HG03565 (cell line): ENCODE data around the gene SELENOF.

Experiments
- ATAC-seq: cut with Tn5 transposase; IDR thresholded peaks from one replicate; pipeline ENCODE4 v1.9.1; 2021; ENCODE audit warnings: mild to moderate bottlenecking, moderate library complexity; ENCODE audit not compliant: unreplicated experiment

SELENOF gene

DNA sequence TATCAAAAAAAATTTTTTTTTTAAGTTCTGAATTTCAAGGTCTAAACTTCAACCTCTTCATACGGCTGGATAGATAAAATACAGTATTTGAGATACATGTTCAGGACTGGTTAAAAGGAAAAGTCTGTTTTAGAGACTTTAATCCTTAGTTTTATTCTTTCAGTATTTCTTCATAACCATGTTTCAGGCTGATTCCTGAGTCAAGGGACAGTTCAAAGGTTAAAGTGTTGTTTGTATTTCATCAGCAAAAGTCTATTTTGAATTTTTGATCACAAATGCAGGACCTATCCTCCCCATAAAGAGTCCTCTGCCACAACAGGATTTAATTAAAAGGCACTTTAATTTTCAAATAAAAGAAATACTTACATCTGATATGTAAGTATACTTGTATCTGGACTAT lies 53.5 kb downstream of the SELENOF start:
- no peak for ATAC-seq

DNA sequence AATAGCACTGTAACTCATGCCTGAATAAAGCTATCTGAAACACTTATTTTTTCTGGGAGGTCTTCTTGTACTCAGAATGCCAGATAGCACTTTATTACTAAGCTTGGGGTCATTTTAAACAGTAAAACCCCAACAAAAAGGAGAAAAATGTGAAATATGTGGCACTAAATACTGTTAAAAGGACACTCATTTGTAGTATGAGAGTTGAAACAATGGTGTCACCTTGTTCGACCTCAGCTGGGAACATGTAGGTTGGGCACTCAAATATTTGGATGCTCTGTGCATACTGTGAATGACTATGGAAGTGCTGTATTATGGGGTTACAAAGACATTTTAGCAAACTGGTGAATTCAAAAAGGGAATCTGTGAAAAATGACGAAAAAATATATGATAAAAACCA lies 53.9 kb downstream of the SELENOF start:
- no peak for ATAC-seq

DNA sequence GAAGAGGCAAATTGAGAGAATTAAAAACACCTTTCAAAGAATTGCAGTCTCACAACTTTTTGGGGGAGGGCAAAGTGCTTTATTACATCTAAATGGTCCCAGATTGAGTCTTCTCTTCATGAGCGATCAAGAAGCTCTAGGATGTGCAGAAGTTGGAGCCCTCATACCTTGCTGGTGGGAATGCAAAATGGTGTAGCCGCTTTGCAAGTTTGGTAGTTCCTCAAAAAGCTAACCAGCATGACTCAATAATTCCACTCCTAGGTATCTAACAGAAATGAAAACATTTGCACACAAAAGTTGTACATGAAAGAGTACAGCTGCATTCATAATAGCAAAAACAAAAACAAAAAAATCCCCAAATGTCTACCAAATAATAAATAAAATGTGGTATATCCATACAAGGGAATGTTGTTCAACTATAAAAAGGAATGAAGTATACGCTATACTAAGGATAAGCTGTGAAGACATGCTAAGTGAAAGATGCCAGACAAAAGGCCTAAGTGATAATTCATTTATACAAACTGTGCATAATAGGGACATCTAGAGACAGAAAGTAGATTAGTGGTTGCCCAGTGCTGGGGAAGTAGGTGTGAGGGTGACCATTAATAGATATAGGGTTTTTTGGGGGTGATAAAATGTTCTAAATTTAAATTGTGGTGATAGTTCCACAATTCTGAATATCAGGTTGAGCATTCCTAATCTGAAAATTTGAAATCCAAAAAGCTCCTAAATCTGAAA lies 55.2 kb downstream of the SELENOF start:
- no peak for ATAC-seq

DNA sequence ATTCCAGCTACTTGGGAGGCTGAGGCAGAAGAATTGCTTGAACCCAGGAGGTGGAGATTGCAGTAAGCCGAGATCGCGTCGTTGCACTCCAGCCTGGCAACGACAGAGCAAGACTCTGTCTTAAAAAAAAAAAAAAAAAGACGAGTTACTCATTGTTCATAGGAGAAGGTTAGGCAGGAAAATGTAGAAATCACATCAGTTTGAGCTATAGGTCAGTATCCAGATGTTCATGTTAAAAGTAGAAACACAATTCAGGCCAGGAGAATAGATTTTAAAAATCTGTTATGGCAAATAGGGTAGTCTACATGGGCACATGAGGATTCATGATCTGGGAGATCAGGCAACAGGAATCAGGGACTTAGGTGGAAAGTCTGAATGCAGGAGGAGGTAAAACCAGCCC lies 57.7 kb downstream of the SELENOF start:
- ATAC-seq: no peak

DNA sequence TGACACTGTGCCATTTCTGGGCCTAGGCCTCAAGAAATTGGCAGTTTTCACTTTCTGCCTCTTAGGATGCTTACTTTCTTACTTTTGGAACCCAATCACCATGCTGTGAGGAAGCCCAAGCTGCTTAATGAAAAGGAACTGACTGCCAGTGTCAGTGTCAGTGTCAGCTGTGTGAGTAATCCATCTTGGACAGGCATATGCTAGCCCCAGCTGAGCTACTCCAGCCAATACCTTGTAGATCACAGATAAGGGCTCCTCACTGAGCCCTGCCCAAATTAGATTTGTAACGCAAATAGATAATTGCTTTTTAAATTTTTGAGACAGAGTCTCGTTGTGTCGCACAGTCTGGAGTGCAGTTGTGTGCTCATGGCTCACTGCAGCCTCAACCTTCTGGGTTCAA lies 59.6 kb downstream of the SELENOF start:
- no peak for ATAC-seq

DNA sequence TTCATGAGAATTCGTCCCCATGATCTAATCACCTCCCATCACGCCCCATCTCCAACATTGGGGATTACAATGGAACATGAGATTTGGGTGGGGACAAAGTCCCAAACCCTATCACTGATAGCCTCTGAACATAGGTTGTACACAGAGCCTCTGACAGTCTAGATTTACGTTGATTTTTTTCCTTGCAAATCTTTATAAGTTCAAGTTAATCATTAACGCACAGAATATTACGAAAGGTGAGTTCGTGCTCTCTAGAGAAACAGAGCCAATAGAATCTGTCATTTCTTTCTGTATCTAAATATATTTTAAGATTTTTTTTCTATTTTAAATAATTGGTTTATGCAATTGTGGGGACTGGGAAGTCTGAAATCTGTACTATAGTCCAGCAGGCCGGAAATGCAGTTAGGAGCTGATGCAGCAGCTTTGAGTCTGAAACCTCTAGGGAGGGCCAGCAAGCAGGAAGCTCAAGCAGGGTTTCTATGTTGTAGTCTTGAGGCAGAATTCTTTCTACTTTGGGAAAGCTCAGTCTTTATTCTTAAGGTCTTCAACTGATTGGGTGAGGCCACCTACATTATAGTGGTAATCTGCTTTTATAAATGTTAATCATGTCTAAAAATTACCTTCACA lies 61.0 kb downstream of the SELENOF start:
- no peak for ATAC-seq

DNA sequence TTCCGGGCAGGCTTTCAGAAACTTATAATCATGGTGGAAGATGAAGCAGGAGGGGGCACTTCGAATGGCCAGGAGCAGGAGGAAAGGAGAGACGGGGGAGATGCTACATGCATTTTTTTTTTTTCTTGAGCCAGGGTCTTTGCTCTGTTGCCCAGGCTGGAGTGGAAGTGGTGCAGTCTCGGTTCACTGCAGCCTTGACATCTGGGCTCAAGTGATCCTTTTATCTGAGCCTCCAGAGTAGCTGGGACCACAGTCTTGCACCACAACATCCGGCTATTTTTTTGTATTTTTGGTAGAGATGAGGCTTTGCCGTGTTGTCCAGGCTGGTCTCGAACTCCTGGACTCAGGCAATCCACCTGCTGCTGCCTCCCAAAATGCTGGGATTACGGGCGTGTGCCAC lies 61.6 kb downstream of the SELENOF start:
- ATAC-seq: no peak

DNA sequence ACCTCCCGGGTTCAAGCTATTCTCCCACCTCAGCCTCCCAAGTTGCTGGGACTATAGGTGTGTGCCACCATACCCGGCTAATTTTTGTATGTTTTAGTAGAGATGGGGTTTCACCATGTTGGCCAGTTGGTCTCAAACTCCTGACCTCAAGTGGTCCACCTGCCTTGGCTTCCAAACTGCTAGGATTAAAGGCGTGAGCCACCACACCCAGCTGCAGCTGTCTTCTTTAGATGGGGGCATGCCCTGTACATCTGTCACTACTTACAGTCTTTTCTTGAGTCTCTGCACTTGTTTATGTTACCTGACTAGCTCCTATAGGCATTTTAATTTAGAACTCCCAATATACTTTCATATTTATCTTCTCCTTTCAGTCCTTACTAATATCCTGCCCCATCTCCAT lies 64.2 kb downstream of the SELENOF start:
- no peak for ATAC-seq

DNA sequence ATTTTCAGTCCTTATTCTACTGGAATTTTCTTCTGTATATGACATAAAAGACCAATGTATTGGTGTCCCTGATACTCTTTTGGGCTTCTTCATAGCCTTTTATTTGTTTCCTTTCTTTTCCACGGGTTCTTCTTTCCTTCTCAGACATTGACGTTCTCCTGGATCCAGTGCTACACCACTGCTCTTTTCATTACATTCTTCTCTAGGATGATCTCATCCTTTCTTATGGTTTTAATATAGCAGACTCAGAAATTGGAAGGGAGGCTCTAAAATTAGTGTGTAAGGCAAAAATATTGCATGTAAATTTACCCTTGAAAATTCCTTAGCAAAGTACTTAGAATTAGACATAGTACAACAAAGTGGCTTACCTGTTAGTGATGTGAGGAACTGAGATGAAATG lies 65.3 kb downstream of the SELENOF start:
- ATAC-seq: no peak

DNA sequence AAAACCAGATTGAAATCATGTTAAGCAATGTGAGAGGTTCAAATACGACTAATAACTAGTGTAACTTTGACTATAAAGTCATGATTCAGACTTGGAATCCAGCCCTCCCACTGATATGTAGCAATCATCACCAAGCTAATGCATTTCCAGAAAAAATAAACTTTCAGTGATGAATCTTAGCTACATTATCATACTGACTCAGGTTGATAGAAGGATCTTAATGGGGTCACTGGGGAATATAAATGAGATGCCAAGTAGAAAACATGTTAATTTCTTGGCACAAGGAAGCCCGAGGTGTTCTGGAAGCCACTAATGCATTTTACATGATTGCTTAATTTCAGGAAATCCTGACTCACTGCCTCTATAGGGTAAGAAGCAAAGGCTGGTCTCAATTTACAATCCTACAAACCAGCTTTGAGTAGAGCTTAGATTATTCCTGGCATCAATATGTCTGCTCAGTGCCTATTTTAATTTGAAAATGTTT lies 67.7 kb downstream of the SELENOF start:
- no peak for ATAC-seq

DNA sequence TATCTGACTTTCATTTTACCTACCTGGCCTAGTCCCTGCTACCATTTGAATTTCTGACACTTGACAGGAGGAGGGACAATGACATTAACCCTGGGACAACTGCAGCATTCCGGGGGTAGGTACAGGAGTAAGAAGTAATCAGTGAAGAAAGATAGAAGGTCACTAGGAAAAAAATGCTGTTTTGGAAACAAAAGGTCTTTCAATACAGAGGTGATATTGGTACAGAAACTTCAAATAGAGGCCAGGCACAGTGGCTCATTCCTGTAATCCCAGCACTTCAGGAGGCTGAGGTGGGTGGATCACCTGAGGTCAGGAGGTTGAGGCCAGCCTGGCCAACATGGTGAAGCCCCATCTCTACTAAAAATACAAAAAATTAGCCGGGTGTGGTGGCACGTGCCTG lies 68.4 kb downstream of the SELENOF start:
- no peak for ATAC-seq

DNA sequence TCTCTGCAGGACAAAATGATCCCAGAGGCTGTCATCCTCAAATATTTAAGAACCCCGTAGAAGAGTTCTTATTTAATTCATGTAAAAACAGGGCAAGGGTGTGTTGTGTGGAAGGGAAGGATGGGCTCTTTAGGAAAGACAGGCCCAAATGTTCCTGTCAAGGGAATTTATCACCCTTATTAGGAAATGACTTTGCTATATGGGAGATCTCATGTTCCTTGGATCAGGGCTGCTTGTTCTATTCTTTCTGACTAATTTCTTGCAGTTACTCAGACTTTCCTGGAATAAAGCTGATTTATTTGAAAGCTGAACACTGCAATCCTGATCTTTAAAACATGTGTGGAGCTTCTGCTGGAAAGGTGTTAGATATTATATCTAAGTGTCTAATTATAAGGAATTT lies 72.8 kb downstream of the SELENOF start:
- no peak for ATAC-seq

DNA sequence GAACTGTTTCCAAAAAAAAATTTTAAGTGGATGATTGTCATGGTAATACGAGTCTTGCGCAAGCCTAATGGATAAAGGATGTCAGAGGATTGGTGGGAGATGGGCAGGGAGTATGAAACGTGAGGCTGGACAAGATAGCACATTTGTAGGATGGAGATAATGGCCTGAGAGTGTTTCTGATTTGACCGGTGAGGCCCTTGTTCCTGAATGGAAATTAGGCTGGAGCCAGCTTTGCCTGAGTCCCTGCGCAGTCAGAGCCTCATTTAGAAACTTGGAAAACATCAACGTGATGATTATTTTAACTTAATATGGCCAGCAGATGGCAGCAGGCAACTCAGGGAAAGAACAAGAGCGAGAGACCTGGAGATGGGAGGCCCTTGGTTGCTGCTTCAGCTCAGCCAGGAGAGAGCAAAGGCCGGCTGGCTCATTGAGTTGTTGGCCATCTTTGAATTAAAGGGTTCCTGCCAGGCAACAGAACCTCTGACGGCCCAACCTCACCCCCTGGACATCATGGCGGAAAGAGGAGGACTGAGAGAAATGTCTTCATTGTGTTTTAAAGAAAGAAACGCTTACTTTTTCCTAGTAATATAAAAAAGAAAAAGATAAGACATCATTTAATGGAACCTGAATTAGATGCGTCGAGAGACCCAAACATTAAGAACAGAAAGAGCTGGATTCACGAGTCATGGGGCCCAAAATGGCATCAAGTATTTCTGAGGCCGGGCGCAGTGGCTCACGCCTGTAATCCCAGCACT lies 80.3 kb downstream of the SELENOF start:
- ATAC-seq: peak; percentile 67

DNA sequence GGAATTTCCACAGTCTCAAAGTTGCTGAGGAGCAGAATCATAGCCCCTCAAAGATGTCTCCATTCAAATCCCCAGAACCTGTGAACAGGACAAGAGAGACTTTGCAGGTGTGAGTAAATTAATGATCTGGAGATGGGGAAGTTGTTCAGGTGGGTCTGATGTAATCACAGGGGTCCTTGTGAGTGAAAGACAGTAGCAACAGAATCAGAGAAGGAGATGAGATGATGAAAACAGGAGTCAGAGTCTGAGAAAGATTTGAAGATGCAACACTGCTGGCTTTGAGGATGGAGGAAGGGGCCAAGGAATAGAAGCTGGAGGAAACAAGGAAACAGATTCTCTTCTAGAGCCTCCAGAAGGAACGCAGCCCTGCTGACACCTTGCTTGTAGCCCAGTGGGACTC lies 81.5 kb downstream of the SELENOF start:
- ATAC-seq: no peak

DNA sequence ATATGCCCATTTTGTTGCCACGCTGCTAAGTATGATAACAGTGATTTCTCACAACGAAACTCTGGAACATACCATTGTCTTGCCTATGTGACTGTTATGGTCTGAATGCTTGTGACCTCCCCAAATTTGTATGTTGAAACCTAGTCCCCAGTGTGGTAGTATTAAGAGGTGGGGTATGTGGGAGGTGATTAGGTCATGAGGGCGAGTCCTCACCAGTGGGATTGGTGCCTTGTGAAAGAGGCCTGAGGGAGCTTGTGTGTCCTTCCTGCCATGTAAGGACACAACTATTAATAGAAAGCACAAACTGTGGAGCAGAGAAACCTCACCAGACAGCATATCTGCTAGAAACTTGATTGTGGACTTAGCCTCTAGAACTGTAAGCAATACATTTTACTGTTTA lies 84.6 kb downstream of the SELENOF start:
- ATAC-seq: no peak

DNA sequence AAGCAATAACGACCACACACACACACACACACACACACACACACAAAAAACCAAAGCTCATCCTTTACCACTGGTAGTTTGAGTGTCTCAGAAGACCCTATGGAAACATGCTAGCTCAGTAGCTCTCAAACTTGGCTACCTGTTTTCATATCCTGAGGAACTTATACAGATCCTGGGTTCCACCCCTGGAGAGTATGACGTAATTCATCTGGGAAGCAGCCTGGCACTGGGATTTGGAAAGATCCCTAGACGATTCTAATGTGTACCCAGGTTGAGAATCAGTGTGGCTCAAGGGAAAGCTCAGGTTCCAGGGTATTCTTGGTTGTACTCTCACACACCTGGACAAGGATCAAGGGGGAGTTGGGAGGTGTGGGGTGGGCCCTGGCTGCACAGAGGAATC lies 85.9 kb downstream of the SELENOF start:
- ATAC-seq: no peak

DNA sequence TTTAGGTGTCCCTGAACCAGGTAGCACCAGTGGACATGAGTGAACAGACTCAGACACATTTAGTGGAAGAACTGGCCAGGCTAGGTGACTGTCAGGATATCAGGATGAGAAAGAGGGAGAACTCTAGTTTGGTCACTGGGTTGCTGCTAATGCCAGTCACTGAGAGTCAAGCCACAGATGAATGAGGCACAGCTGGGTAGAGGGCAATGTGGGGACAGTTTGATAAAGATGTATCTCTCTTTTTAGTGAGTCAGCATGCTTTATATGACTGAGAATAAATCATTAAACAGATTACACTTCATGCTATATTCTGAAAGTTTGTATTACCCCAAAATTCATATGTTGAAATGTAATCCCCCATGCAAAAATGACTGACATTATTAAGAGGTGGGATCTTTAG lies 87.1 kb downstream of the SELENOF start:
- ATAC-seq: no peak

DNA sequence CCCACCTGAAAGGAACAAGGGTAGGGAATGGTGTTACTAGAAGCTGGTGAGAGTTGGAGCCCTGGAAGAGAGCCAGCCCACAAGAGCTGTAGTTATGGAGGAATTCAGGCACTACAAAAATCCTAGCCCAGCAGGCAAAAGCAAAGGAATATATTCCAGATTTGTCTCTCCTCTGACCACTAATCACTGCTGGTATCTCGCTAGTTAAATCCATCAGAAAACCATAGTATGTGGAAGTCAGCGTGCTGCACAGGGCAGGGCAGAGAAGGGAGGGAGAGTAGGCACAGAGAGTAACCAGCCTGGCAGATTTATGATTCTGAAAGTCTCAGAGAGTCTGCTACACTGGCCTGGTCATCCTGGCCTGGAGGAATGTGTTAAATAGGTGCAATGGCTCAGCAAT lies 88.6 kb downstream of the SELENOF start:
- ATAC-seq: no peak

DNA sequence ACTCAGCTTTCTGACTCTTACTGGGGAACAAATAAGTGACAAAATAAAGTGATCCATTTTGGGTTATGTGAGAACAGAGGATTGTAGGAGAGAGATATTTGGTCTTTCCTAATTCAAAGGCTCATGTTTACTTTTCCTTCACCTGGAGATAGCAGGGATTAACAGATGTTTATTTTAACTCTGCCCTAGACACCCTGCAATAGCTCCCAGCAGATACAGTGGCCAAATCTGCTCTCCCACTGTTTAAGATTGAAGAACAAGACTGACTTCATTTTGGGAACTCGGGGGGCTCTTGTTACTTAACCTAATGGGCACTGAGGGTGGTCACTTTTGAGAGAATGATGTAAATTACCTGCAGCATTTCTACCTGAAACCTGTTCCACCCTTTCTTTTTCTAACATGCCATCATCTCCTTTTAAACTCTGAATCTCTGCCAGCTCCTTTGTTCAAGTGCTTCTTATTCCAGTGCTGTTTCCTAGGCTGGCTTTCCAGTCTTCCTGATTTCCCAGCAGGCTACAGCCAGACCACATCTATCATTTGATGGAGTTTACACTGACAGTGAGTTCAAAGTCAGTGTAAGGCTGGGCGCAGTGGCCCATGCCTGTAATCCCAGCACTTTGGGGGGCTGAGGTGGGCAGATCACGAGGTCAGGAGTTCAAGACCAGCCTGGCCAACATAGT lies 90.0 kb downstream of the SELENOF start:
- no peak for ATAC-seq

DNA sequence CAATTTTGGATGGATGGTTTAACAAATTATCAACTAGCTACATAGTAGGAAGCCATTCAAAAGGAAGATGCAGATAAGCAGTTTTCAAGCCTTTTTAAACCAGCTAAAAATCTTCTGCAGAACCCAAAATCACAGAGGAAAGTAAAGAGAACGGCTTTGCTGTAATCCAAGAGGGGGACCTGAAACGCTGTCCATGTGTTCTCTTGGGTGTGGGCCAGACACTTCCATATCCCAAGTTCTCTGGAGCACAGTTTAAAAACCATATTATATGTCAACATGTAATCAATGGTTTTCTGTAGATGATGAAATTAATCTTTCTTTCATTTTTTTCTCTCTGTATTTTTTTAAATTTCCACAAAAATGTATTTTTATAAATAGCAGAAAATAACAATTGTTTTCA lies 90.5 kb downstream of the SELENOF start:
- ATAC-seq: no peak

DNA sequence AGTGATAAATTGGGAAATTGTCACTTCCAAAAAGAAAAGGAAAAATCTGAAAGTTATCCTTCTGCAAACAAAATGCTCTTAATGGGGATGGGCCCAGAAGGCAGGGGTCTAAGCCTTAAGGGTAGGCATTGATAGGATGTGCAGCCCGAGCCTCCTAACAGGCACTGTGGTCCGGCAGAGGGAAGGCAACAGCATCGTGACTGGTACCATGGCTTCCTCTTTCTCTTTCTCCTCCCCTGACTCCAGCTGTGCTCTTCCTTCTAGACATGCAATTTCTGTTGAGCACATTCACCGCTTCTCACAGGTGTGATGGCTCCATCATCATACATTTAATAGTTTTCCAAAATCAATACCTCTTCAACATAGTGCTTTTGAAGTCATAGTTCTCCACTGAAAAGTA lies 91.5 kb downstream of the SELENOF start:
- no peak for ATAC-seq
